ENCODE measurements around the gene TRIM9. TPM values are rescaled to one million over a fixed set of nuclear protein-coding genes. Genes with fewer than 3 reads are reported as not detected.

Gene TRIM9
- total RNA-seq, 2 experiments from 2014 or later = 0.19 to 0.45 TPM

DNA sequence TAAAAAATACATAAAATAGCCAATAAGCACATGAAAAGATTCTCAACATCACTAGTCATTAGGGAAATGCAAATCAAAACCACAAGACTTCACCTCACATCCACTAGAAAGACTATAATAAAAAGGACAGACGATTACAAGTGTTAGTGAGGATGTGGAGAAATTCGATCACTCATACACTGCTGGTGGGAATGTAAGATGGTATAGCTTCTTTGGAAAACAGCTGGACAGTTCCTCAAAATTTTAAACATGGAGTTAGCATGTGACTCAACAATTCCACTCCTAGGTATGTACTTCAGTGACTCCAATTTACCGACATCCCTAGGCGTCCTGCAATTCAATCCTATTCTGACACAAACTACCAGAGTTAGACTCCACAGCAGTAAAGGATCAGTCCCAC is 13.7 kb downstream of the TRIM9 start:
- no peaks in the 10 kb centered on the region for H3K4me1 Mint-ChIP-seq (ENCODE audit: low read depth)
- H3K27ac Mint-ChIP-seq = no peak overlapping the region
- no peak overlapping the region for H3K4me3 Mint-ChIP-seq
- H3K27me3 Mint-ChIP-seq = no peaks in the 10 kb centered on the region
- CTCF ChIA-PET = no interaction called here
- H3K36me3 Mint-ChIP-seq (ENCODE audit: low read depth) = no peaks in the 10 kb centered on the region
- Histone ChIP-seq H3K4me1 (ENCODE audit: insufficient read depth, low read length) (no peaks in the 10 kb centered on the region), H3K27ac (ENCODE audit: low read depth in 1 of 2, low read length in 2 of 2) (no peak overlapping the region), H3K4me3 (ENCODE audit: low read length) (no peak overlapping the region), H3K9me3 (ENCODE audit: control insufficient read depth in 1 of 2, insufficient read depth in 1 of 2, low read length in 2 of 2) (no peaks in the 10 kb centered on the region), H3K36me3 (ENCODE audit: insufficient read depth, low read length) (no peaks in the 10 kb centered on the region), H3K27me3 (ENCODE audit: control insufficient read depth in 1 of 2, insufficient read depth in 2 of 2, low read length in 2 of 2) (no peaks in the 10 kb centered on the region)
- TF ChIP-seq, protein P1, sequence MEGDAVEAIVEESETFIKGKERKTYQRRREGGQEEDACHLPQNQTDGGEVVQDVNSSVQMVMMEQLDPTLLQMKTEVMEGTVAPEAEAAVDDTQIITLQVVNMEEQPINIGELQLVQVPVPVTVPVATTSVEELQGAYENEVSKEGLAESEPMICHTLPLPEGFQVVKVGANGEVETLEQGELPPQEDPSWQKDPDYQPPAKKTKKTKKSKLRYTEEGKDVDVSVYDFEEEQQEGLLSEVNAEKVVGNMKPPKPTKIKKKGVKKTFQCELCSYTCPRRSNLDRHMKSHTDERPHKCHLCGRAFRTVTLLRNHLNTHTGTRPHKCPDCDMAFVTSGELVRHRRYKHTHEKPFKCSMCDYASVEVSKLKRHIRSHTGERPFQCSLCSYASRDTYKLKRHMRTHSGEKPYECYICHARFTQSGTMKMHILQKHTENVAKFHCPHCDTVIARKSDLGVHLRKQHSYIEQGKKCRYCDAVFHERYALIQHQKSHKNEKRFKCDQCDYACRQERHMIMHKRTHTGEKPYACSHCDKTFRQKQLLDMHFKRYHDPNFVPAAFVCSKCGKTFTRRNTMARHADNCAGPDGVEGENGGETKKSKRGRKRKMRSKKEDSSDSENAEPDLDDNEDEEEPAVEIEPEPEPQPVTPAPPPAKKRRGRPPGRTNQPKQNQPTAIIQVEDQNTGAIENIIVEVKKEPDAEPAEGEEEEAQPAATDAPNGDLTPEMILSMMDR (IDR thresholded peaks at IDR 0.05) = no peak
- intact Hi-C loops (cut with DNase I, micrococcal nuclease) = no loop called here
- DNase-seq (no peak), ATAC-seq (ENCODE audit: poor library complexity) (no peak)
- POLR2A ChIA-PET = no interaction called here
- no peaks in the 10 kb centered on the region for H3K9me3 Mint-ChIP-seq

DNA sequence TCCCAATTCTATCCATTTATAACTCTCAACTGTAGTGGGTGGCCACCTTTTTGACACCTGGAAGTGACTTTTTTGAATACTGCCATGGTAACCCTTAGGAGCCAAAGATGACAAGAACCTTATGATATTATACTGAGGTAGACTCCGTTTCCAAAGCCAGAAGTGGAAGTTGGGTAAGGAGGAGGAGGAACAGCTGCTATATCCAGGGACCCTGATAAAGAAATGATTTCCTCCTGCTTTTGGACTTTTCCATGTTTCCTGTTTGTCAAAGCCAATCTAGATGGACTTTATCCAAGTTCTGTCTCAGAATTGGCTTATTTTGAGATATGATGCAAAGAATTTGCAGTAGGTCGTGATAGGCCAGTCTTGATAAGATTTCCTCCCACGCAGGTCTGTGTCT is 14.3 kb downstream of the TRIM9 start:
- Mint-ChIP-seq H3K4me1 (ENCODE audit: low read depth) (no peaks in the 10 kb centered on the region), H3K27me3 (no peaks in the 10 kb centered on the region), H3K9me3 (no peaks in the 10 kb centered on the region), H3K27ac (no peak overlapping the region), H3K4me3 (no peak overlapping the region), H3K36me3 (ENCODE audit: low read depth) (no peaks in the 10 kb centered on the region)
- ATAC-seq (ENCODE audit: poor library complexity) = no peak
- Histone ChIP-seq H3K4me3 (ENCODE audit: low read length) (no peak overlapping the region), H3K4me1 (ENCODE audit: insufficient read depth, low read length) (no peaks in the 10 kb centered on the region), H3K27me3 (ENCODE audit: control insufficient read depth in 1 of 2, insufficient read depth in 2 of 2, low read length in 2 of 2) (no peaks in the 10 kb centered on the region), H3K27ac (ENCODE audit: low read depth in 1 of 2, low read length in 2 of 2) (no peak overlapping the region), H3K36me3 (ENCODE audit: insufficient read depth, low read length) (no peaks in the 10 kb centered on the region), H3K9me3 (ENCODE audit: control insufficient read depth in 1 of 2, insufficient read depth in 1 of 2, low read length in 2 of 2) (no peaks in the 10 kb centered on the region)
- ChIA-PET CTCF (no interaction called here), POLR2A (no interaction called here)
- intact Hi-C loops (cut with DNase I, micrococcal nuclease) = no loop called here
- TF ChIP-seq, protein P1 (IDR thresholded peaks at IDR 0.05) = no peak
- DNase-seq = no peak

DNA sequence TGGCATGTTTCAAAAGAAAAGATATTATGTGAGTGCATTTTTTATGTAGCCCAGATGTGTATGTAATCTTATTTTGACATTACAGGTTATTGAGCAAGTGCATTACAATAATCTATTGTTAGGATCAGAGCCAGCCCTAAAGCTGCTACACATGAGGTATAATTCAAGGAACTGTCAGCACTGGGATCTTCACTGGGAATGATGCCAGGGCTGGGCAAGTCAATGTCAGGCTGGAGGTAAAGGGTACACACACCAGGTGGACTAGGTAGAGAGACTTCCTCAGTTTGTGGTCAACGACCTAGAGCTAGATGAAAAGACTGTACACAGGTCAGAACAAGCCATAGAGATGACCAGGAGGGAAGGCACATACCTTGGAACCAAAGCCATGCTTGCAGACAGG is 15.4 kb downstream of the TRIM9 start:
- CTCF ChIA-PET = no interaction called here
- no peaks in the 10 kb centered on the region for H3K27me3 Mint-ChIP-seq
- Histone ChIP-seq H3K9me3 (ENCODE audit: control insufficient read depth in 1 of 2, insufficient read depth in 1 of 2, low read length in 2 of 2) (no peaks in the 10 kb centered on the region), H3K4me1 (ENCODE audit: insufficient read depth, low read length) (no peaks in the 10 kb centered on the region), H3K4me3 (ENCODE audit: low read length) (no peak overlapping the region), H3K27ac (ENCODE audit: low read depth in 1 of 2, low read length in 2 of 2) (no peak overlapping the region), H3K36me3 (ENCODE audit: insufficient read depth, low read length) (no peaks in the 10 kb centered on the region), H3K27me3 (ENCODE audit: control insufficient read depth in 1 of 2, insufficient read depth in 2 of 2, low read length in 2 of 2) (no peaks in the 10 kb centered on the region)
- H3K27ac Mint-ChIP-seq = no peak overlapping the region
- H3K36me3 Mint-ChIP-seq (ENCODE audit: low read depth) = no peaks in the 10 kb centered on the region
- intact Hi-C loops (cut with DNase I, micrococcal nuclease) = no loop called here
- POLR2A ChIA-PET = no interaction called here
- TF ChIP-seq, protein P1 (IDR thresholded peaks at IDR 0.05) = no peak
- DNase-seq = no peak
- H3K4me3 Mint-ChIP-seq = no peak overlapping the region
- no peaks in the 10 kb centered on the region for H3K9me3 Mint-ChIP-seq
- ATAC-seq (ENCODE audit: poor library complexity) = no peak
- no peaks in the 10 kb centered on the region for H3K4me1 Mint-ChIP-seq (ENCODE audit: low read depth)

Measured in CD4-positive, alpha-beta T cell (primary cell).